ENCODE results near the gene LENG1. TPM values are rescaled to one million over a fixed set of nuclear protein-coding genes. Genes with fewer than 3 reads are reported as not detected.

The LENG1 gene
- total and polyA plus RNA-seq, 2 experiments from 2014 or later: 4.7 to 17.2 TPM

DNA sequence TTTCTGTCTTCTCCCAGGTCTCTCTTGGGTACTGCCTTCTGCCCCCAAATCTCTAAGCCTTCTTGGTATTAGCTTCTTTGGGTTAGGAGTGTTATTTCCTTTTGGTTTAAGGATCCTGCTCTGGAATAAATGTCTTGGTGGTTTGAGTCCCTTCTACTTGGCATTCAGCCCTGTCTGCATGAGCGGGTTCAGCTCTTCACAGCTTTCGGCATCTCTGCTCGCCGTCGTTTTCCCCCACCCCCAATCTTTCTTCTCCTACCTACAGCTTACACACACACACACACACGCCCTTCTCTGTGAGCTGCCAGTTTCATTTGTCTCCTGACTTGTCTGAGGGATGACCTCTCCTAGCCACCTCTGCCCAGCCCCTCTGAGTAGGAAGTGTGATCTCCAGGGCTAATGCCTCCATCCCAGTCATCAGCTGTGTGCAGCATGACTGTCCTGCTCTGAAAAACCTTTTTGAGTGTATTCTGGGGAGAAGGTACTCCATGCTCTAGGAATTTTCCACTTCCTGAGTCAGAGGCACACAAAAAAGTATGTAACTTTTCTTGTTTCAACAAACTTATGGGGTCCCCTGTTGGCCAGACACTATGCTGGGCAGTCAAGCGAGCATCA lies 17.2 kb downstream of the LENG1 start:
- H3K27ac ChIP-seq (ENCODE audit: low read depth): no peak overlapping the region
- Mint-ChIP-seq H3K4me3 (no peak overlapping the region), H3K4me1 (peaks cover 23% of the 10 kb centered on the region), H3K36me3 (ENCODE audit: low read depth) (peaks cover 72% of the 10 kb centered on the region), H3K9me3 (no peaks in the 10 kb centered on the region; the same call in 2 of the 3 replicates), H3K27me3 (ENCODE audit: insufficient read depth, low read depth, poor library complexity) (peaks cover 14% of the 10 kb centered on the region), H3K27ac (no peak overlapping the region)
- peaks cover 51% of the 10 kb centered on the region for H4K20me1 ChIP-seq (replicated peaks; ENCODE audit: insufficient read depth)
- H2AFZ ChIP-seq: no peak overlapping the region
- H3K27me3 ChIP-seq (ENCODE audit: insufficient read depth): no peaks in the 10 kb centered on the region
- no peaks in the 10 kb centered on the region; the same call in 1 of the 2 replicates for H3K4me1 ChIP-seq (ENCODE audit: insufficient read depth)
- no peaks in the 10 kb centered on the region for H3K9me2 ChIP-seq (ENCODE audit: insufficient read depth)
- H3F3A ChIP-seq (replicated peaks; ENCODE audit: low read depth): 0 out of 2 replicates have a peak, but pooled peaks cover 3% of the 10 kb centered on the region
- H3K79me2 ChIP-seq (replicated peaks; ENCODE audit: insufficient read depth): peaks cover 51% of the 10 kb centered on the region
- ATAC-seq: no peak
- H3K4me3 ChIP-seq: no peak overlapping the region
- H3K36me3 ChIP-seq (ENCODE audit: insufficient read depth): peaks cover 24% of the 10 kb centered on the region
- no peak for TF ChIP-seq JUNB (IDR thresholded peaks at IDR 0.05; ENCODE audit: unreplicated experiment)
- no peak for TF ChIP-seq EZH2phosphoT487 (IDR thresholded peaks at IDR 0.05; ENCODE audit: unreplicated experiment)
- no peak for TF ChIP-seq CREB1 (CRISPR knock-in tag; IDR thresholded peaks at IDR 0.05; ENCODE audit: low read depth)
- TF ChIP-seq STAT1 (IDR thresholded peaks at IDR 0.05; ENCODE audit: unreplicated experiment): no peak
- TF ChIP-seq NANOG (IDR thresholded peaks at IDR 0.05; ENCODE audit: borderline replicate concordance): no peak
- TF ChIP-seq POLR2AphosphoS5 (IDR thresholded peaks at IDR 0.05; ENCODE audit: low read depth): no peak
- TF ChIP-seq CTCF (conservative IDR thresholded peaks at IDR 0.05; ENCODE audit: low read depth in 2 of 2): no peak
- no peak for DNase-seq (ENCODE audit: low spot score)
- H3K4me2 ChIP-seq: no peak overlapping the region

DNA sequence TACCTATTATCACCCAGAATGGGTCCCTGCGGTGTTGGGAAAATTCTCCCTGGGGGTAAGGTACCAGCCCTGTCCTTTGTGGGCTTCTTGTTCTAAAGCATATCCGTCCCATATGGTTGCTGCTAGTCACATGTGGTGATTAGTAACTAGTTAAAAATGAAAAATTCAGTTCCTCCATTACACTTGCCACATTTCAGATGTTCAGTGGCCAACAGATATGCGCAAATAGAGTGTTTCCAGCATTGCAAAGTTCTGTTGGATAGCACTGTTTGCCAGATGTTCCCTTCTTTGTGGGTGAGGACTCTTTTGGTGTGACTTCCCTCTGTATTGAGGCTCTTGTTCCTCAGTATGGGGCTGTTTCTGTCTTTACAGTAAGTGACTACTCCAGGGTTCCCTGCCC lies 18.2 kb downstream of the LENG1 start:
- Histone ChIP-seq H3K27me3 (ENCODE audit: insufficient read depth) (no peaks in the 10 kb centered on the region), H3F3A (replicated peaks; ENCODE audit: low read depth) (peaks cover 4% of the 10 kb centered on the region; the same call in 1 of the 2 replicates), H3K27ac (ENCODE audit: low read depth) (0 out of 2 replicates have a peak overlapping the region, but pooled peaks have one; percentile 32), H3K36me3 (ENCODE audit: insufficient read depth) (peaks cover 24% of the 10 kb centered on the region), H4K20me1 (replicated peaks; ENCODE audit: insufficient read depth) (peaks cover 49% of the 10 kb centered on the region), H3K4me1 (ENCODE audit: insufficient read depth) (no peaks in the 10 kb centered on the region; the same call in 1 of the 2 replicates), H3K79me2 (replicated peaks; ENCODE audit: insufficient read depth) (peaks cover 51% of the 10 kb centered on the region), H2AFZ (no peak overlapping the region), H3K4me3 (no peak overlapping the region), H3K9me2 (ENCODE audit: insufficient read depth) (no peaks in the 10 kb centered on the region), H3K4me2 (no peak overlapping the region)
- H3K4me1 Mint-ChIP-seq: peaks cover 23% of the 10 kb centered on the region
- ATAC-seq (no peak), DNase-seq (ENCODE audit: low spot score) (no peak)
- H3K27ac Mint-ChIP-seq: no peak overlapping the region
- no peak overlapping the region for H3K4me3 Mint-ChIP-seq
- H3K9me3 Mint-ChIP-seq: no peaks in the 10 kb centered on the region; the same call in 2 of the 3 replicates
- H3K27me3 Mint-ChIP-seq (ENCODE audit: insufficient read depth, low read depth, poor library complexity): peaks cover 19% of the 10 kb centered on the region
- H3K36me3 Mint-ChIP-seq (ENCODE audit: low read depth): peaks cover 63% of the 10 kb centered on the region
- no peak for TF ChIP-seq CTCF (conservative IDR thresholded peaks at IDR 0.05; ENCODE audit: low read depth in 2 of 2)
- no peak for TF ChIP-seq CREB1 (CRISPR knock-in tag; IDR thresholded peaks at IDR 0.05; ENCODE audit: low read depth)
- TF ChIP-seq STAT1 (IDR thresholded peaks at IDR 0.05; ENCODE audit: unreplicated experiment): no peak
- no peak for TF ChIP-seq ZNF462 (CRISPR knock-in tag; IDR thresholded peaks at IDR 0.05)

All from GM23338 (cell line).